Natural killer cell treated with Interleukin-12 subunit alpha and Interleukin-12 subunit beta and Interleukin-15 and Interleukin-18, amount 100 ng/mL, for 72 hours (primary cell): ENCODE data around the gene MOGAT1. TPM values are rescaled to one million over a fixed set of nuclear protein-coding genes. Genes with fewer than 3 reads are reported as not detected.
A peak's percentile ranks its signal among the peaks of the same experiment; 100 is the strongest.
"Not testable (repeated sequence)": the region's sequence is repeated elsewhere in the genome, so short reads cannot be mapped to it uniquely, and the experiment has no call there.

Source experiments
- ATAC-seq, 2 donors: fragments of 150-1000 bp; cut with Tn5 transposase in 1 of 2; sonication (Bioruptor Pico), chemical (Tn5 transposase) in 1 of 2; 2 replicates each; pipeline ENCODE4 v1.10.0; 2021
- DNase-seq: peaks from one replicate; pipeline ENCODE4 v3.0.0; 2022; ENCODE audit warnings: low spot score
- H3K27ac Mint-ChIP-seq, 2 donors: 1 replicate in 1 of 2; 2 replicates in 1 of 2; pipeline ENCODE4 v1.8.0; 2022; ENCODE audit warnings: mixed read lengths in 2 of 2, mild to moderate bottlenecking in 1 of 2, moderate library complexity in 1 of 2
- H3K27me3 Mint-ChIP-seq, 2 donors: 1 replicate in 1 of 2; 2 replicates in 1 of 2; pipeline ENCODE4 v1.8.0; 2022; ENCODE audit warnings: mixed read lengths in 2 of 2
- H3K36me3 Mint-ChIP-seq: one replicate; pipeline ENCODE4 v1.8.0; 2022; ENCODE audit warnings: mixed read lengths
- H3K4me1 Mint-ChIP-seq, 2 donors: 1 replicate in 1 of 2; 2 replicates in 1 of 2; pipeline ENCODE4 v1.8.0; 2022; ENCODE audit warnings: low read depth in 2 of 2, mixed read lengths in 2 of 2, mild to moderate bottlenecking in 1 of 2
- H3K4me3 Mint-ChIP-seq: one replicate; pipeline ENCODE4 v1.8.0; 2022; ENCODE audit warnings: mixed read lengths
- H3K9me3 Mint-ChIP-seq: 2 replicates; pipeline ENCODE4 v1.8.0; 2022; ENCODE audit warnings: mixed read lengths
- total RNA-seq, 2 donors: library from RNA; stranded (reverse); gene quantifications; one replicate each; pipeline ENCODE4 v1.2.3, GENCODE V29; 2022

Gene MOGAT1
- total RNA-seq, 2 donors from 2014 or later = not detected

- no peaks in the 10 kb centered on the region for H3K9me3 Mint-ChIP-seq
- no peak overlapping the region for H3K4me3 Mint-ChIP-seq
- H3K27me3 Mint-ChIP-seq = peaks cover 7 to 23% of the 10 kb centered on the region in 2 donors
- peak in 1 of 2 donors; percentile 60 for ATAC-seq
- H3K4me1 Mint-ChIP-seq = peaks cover 0 to 6% of the 10 kb centered on the region in 2 donors
- no peak overlapping the region for H3K27ac Mint-ChIP-seq
- no peaks in the 10 kb centered on the region for H3K36me3 Mint-ChIP-seq
- DNase-seq = peak; percentile 74
Observed at GRCh38 chr2:222708274-222708710, 36.8 kb downstream of the MOGAT1 start.

- DNase-seq (no peak), ATAC-seq (peak; percentile 32 to 53)
- Mint-ChIP-seq H3K4me1 (peaks cover 0 to 6% of the 10 kb centered on the region in 2 donors), H3K9me3 (no peaks in the 10 kb centered on the region), H3K4me3 (no peak overlapping the region), H3K27ac (no peak overlapping the region), H3K36me3 (no peaks in the 10 kb centered on the region), H3K27me3 (peaks cover 12 to 29% of the 10 kb centered on the region in 2 donors)
Observed at GRCh38 chr2:222709191-222709891, 37.9 kb downstream of the MOGAT1 start.

GRCh38 chr2:222710736-222711135, 39.3 kb downstream of the MOGAT1 start:
- ATAC-seq (no peak), DNase-seq (no peak)
- Mint-ChIP-seq H3K27me3 (peaks cover 15 to 36% of the 10 kb centered on the region in 2 donors), H3K4me1 (peaks cover 0 to 6% of the 10 kb centered on the region in 2 donors), H3K36me3 (no peaks in the 10 kb centered on the region), H3K9me3 (no peaks in the 10 kb centered on the region), H3K4me3 (no peak overlapping the region), H3K27ac (no peak overlapping the region)

GRCh38 chr2:222711315-222711940, 40.0 kb downstream of the MOGAT1 start:
- ATAC-seq (no peak), DNase-seq (no peak)
- H3K9me3 Mint-ChIP-seq = no peaks in the 10 kb centered on the region
- H3K27ac Mint-ChIP-seq = no peak overlapping the region
- peaks cover 0 to 6% of the 10 kb centered on the region in 2 donors for H3K4me1 Mint-ChIP-seq
- no peak overlapping the region for H3K4me3 Mint-ChIP-seq
- peaks cover 17 to 39% of the 10 kb centered on the region in 2 donors for H3K27me3 Mint-ChIP-seq
- no peaks in the 10 kb centered on the region for H3K36me3 Mint-ChIP-seq

GRCh38 chr2:222713002-222713401, 41.5 kb downstream of the MOGAT1 start:
- Mint-ChIP-seq H3K9me3 (no peaks in the 10 kb centered on the region), H3K4me1 (peaks cover 0 to 3% of the 10 kb centered on the region in 2 donors), H3K27me3 (peaks cover 17 to 32% of the 10 kb centered on the region in 2 donors), H3K27ac (no peak overlapping the region), H3K36me3 (no peaks in the 10 kb centered on the region), H3K4me3 (no peak overlapping the region)
- ATAC-seq (no peak), DNase-seq (no peak)

GRCh38 chr2:222714361-222715241, 43.1 kb downstream of the MOGAT1 start:
- no peak overlapping the region for H3K27ac Mint-ChIP-seq
- peaks cover 11 to 26% of the 10 kb centered on the region in 2 donors for H3K27me3 Mint-ChIP-seq
- no peak for ATAC-seq
- no peaks in the 10 kb centered on the region for H3K9me3 Mint-ChIP-seq
- H3K4me3 Mint-ChIP-seq = no peak overlapping the region
- no peaks in the 10 kb centered on the region for H3K36me3 Mint-ChIP-seq
- DNase-seq = no peak
- no peaks in the 10 kb centered on the region for H3K4me1 Mint-ChIP-seq

- Mint-ChIP-seq H3K9me3 (no peaks in the 10 kb centered on the region), H3K36me3 (no peaks in the 10 kb centered on the region), H3K27ac (no peak overlapping the region), H3K27me3 (peaks cover 10 to 22% of the 10 kb centered on the region in 2 donors), H3K4me1 (no peaks in the 10 kb centered on the region), H3K4me3 (no peak overlapping the region)
- no peak for ATAC-seq
- DNase-seq = no peak
Observed at GRCh38 chr2:222715742-222716141, 44.3 kb downstream of the MOGAT1 start.

GRCh38 chr2:222719787-222720186, 48.3 kb downstream of the MOGAT1 start:
- DNase-seq, H3K27me3 Mint-ChIP-seq, H3K9me3 Mint-ChIP-seq, H3K27ac Mint-ChIP-seq, H3K4me1 Mint-ChIP-seq, ATAC-seq, H3K4me3 Mint-ChIP-seq, H3K36me3 Mint-ChIP-seq: not testable (repeated sequence)

- H3K4me1 Mint-ChIP-seq = not testable (repeated sequence)
Observed at GRCh38 chr2:222721597-222721996, 50.1 kb downstream of the MOGAT1 start.

GRCh38 chr2:222722327-222722946, 51.0 kb downstream of the MOGAT1 start:
- Mint-ChIP-seq H3K27ac (no peak overlapping the region), H3K27me3 (peaks cover 0 to 2% of the 10 kb centered on the region in 2 donors), H3K9me3 (no peaks in the 10 kb centered on the region), H3K36me3 (no peaks in the 10 kb centered on the region), H3K4me1 (no peaks in the 10 kb centered on the region), H3K4me3 (no peak overlapping the region)
- ATAC-seq (no peak), DNase-seq (no peak)

More at GRCh38 chr2:222721597-222721996, 50.1 kb downstream of the MOGAT1 start:
- H3K9me3 Mint-ChIP-seq, H3K36me3 Mint-ChIP-seq, H3K27ac Mint-ChIP-seq, DNase-seq, H3K4me3 Mint-ChIP-seq, ATAC-seq, H3K27me3 Mint-ChIP-seq: not testable (repeated sequence)

- no peak overlapping the region for H3K4me3 Mint-ChIP-seq
- no peaks in the 10 kb centered on the region for H3K9me3 Mint-ChIP-seq
- H3K4me1 Mint-ChIP-seq = no peaks in the 10 kb centered on the region
- ATAC-seq (no peak), DNase-seq (no peak)
- no peak overlapping the region for H3K27ac Mint-ChIP-seq
- H3K27me3 Mint-ChIP-seq = peaks cover 0 to 2% of the 10 kb centered on the region in 2 donors
- H3K36me3 Mint-ChIP-seq = no peaks in the 10 kb centered on the region
Observed at GRCh38 chr2:222724208-222724607, 52.8 kb downstream of the MOGAT1 start.

GRCh38 chr2:222728621-222729020, 57.2 kb downstream of the MOGAT1 start:
- no peak overlapping the region for H3K4me3 Mint-ChIP-seq
- no peaks in the 10 kb centered on the region for H3K36me3 Mint-ChIP-seq
- H3K4me1 Mint-ChIP-seq = no peaks in the 10 kb centered on the region
- DNase-seq (no peak), ATAC-seq (no peak)
- no peak overlapping the region for H3K27ac Mint-ChIP-seq
- no peaks in the 10 kb centered on the region for H3K9me3 Mint-ChIP-seq
- H3K27me3 Mint-ChIP-seq = peaks cover 8 to 10% of the 10 kb centered on the region in 2 donors

- no peak overlapping the region for H3K27ac Mint-ChIP-seq
- H3K9me3 Mint-ChIP-seq = no peaks in the 10 kb centered on the region
- ATAC-seq (no peak), DNase-seq (no peak)
- no peaks in the 10 kb centered on the region for H3K4me1 Mint-ChIP-seq
- H3K27me3 Mint-ChIP-seq = peaks cover 8% of the 10 kb centered on the region in 2 donors
- H3K36me3 Mint-ChIP-seq = no peaks in the 10 kb centered on the region
- H3K4me3 Mint-ChIP-seq = no peak overlapping the region
Observed at GRCh38 chr2:222730366-222730999, 59.0 kb downstream of the MOGAT1 start.
